Activated gamma-delta T cell (primary cell): Measurements from ENCODE around the gene AK5.

Experiments
- DNase-seq: peaks from one replicate; lab custom pipeline; 2025; lab: John Stamatoyannopoulos, UW

AK5 gene

DNA sequence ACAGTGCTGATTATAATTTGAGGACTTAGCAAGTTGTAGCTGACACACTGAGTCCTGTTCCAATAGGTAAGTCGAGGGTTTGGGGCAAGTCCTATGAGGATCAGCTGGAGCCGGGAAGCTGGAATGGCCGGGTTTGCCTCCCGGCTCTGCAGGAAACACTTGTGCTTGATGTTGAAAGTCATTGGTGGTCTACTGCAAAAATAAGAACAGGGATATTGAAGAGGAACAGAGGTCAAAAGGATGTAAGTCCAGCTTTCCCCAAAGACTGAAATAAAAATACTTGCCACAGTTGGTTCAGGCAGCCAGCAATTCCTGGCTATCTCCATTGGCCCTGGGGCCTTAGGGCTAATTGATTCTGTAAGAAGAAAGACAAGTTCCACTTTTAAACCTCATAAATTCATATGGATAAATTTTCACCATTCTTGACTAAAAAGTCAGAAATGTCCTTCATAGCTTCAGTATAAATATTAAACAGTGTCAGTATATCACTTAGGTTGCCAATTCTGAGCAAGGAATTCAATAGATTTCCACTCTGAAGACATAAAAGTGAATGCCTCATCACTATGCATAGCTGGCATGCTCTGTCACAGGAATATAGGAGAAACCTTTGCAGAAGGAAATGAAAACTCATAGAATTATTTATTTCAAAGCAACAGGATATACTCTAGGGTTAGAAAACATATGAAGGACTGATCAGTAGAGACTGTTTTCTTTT lies 165.2 kb downstream of the AK5 start:
- no peak for DNase-seq

DNA sequence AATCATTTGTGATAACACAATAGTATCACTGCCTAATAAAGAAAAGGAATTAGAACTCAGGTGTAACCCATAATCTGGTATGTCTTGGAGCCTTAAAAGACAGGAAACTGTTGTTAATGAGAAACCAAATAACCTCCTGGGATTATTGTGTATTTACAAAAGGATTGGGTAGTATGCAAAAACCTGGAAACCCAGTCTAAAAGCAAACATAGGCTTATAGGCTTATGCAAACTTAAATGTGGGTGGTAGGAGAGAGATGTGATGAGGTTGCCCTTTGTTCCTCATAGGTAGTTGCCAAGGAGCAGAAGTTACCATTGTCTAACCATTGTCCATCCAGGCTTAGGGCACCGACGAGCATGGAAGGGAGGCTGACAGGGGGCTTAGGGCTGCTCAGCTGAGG lies 165.8 kb downstream of the AK5 start:
- DNase-seq, result no peak

DNA sequence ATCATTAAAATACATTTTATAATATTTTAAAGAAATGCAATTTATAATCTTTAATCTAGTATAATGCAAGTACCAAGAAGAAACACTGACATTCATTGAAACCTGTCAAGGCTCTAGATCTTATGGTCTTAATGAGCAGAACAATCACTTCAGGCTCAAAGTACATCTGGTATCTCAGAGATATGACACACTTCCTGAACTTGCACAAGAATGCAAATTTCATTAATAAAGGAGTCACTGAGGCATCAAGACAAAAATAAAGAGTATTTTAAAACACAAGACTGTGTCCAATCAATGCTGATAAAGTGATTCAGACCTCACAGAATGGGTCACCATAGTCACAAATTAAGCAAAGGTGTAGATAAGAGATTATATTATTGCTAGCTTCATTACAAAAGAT lies 178.1 kb downstream of the AK5 start:
- DNase-seq, result no peak

DNA sequence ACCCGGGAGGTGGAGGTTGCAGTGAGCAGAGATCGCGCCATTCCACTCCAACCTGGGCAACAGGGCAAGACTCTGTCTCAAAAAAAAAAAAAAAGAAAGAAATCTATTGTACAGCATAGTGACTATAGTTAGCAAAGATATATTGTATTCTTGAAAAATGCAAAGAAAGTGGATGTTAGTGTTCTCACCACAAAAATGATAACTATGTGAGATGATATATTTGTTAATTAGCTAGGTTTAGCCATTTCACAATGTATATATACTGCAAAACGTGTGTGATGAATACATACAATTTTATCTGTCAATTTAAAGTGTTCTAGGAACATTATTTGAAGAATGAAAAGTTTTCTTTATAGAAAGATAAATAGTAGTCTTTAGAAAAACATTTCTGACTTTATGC lies 179.9 kb downstream of the AK5 start:
- no peak for DNase-seq

DNA sequence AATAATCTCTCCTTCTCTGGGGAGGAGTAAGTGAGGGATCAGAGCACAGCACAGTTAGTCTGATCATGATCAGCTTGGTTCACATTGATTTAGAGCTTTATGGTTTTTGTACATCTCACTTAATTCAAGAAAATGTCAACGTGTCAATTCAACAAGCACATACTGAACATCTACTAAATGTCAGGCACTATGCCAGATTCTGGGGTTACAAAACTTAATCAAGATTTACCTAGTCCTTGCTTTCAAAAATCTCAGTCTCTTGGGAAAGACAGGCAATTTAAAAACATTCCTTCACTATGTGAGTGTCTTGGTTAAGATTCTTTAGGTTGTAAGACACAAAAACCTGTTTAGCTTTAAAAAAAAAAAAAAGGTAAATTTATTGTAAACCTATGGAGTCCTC lies 181.4 kb downstream of the AK5 start:
- no peak for DNase-seq

DNA sequence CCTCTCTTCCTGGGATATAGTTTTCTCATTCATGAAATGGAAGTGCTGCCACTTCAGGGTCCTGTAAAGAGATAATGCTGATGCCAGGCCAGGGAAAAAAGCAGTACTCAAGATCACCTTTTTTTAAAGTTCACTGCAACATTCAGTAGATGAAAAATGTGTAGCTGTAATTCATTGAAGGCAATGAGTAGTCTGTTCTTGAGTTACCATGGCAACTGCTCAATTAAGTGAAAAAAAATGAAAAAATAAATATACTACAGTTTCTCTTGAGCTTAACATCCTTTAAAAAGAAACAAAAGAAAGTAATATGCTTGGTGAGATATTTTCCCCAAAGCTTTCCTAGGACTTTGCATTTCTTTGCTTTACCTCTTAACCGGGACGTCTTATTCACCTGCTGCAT lies 183.3 kb downstream of the AK5 start:
- no peak for DNase-seq

DNA sequence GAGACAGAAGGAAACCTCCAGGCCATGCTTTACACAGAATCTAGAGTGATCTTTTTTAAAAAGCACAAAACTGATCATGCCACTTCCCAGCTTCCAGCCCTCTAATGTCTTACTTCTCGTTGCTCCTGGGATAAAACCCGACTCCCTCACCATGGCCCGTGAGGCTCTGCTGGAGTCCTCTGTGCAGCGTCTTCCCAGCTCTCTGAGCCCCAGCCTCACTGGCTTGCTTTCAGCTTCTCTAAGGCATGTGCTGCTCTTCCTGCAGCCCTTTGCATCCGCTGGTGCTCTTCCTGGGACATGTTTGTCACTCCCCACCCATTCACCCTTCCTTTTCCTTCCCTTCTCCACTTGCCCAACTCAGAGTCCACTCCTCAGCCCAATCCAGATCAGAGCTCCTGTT lies 184.1 kb downstream of the AK5 start:
- DNase-seq, result no peak

DNA sequence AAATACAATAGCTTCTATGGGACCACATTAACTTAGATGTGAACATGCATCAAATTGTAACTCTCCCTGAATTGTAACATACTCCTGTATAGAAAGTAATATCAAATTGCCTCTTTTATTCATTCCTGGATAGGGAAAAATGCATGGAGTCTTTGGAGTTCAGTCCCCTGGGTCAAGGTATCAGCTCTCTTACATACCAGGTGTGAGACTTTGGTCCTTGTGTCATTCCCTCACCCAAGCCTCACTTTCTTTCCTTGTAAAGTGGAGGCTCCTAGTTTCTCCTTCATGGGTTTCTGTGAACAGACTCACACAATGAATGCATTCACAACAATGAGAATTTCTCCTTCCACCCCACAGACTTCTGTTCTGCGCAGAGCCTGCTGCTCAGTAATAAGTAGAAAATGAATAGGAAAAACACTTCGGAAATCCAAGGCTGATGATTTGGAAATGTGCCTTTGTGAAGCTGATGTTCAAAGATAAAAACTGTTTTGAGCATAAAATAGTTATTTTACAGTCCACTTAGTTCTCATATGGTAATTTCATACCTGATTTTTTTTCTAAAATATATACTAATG lies 185.3 kb downstream of the AK5 start:
- no peak for DNase-seq

DNA sequence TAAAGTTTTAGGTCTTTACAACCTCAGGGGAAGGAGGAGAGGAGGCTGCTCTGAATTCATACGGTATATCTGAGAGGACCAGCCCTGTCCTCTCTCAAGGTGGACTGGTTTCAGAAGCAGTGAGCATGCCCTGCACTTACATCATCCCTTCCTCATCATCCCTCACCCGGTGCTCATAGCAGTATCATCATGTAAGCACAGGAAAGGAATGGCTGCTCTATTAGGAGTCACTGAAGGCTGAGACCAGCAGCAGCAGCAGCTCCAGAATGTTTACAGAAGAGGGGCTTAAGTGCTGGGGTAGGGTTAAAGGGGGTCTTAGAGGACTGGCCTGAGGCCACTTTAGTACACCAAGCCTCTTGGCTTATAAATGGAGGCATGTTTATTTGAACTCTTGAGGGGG lies 185.9 kb downstream of the AK5 start:
- no peak for DNase-seq

DNA sequence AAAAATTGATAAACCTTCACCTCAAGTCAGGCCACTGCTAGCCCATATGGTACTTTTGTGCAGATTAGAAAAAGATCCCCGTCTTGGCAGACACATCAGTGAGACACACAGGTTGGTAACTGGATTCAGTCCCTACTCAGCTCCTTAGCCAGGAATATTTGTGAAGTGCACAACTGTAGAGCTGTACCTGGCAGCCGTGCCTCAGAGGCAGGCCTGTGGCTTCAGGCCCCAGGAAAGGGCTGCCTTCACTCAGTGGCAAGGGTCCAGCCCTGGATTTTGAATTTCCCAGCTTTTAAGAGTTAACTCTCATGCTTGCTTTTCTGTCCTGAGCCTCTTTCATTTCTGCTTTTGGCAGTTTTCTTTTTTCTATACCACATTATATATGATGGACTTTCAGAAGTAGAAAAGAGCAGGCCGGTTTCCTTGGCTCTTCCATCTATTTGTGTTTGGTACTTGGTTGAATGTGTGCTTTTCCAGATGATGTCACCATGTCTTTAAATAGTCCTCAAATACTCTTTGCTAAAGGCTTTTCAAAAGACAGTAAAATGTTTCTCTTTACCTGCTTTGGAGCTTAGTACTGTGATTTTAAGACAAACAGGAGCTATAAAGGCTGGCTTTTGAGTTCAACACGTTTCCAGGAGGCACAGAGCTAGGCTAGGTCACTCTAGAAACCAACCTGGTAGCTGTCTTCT lies 186.6 kb downstream of the AK5 start:
- no peak for DNase-seq

DNA sequence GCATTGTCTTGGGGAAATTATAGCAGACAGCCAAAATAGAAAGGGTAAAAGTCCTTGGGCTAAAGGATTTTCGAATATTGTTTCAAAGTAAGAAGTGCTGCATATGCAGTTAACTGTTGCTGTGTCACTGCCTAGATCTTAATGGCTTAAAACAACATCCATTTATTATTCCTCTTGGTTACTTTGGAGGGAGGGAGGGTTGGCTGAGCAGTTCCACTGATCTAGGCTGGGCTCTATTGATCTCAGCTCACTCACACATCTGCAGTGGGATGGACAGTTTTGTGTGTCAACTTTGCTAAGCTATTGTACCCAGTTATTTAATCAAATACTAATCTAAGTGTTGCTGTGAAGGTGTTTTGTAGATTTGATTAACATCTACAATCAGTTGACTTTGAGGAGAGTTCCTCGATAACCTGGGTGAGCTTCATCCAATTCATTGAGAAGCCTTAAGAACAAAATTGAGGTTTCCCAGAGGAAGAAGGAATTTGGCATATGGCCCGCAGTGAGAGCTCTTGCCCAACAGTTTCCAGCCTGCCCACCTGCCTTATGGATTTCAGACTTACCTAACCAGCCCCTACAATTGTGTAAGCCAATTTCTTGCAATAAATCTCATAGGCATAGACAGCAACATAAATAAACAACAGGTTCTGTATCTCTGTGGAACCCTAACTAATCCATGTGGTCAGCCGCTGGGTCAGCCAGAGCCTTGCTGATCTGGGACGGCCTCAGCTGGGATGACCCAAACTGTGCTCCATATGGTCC lies 187.3 kb downstream of the AK5 start:
- no peak for DNase-seq

DNA sequence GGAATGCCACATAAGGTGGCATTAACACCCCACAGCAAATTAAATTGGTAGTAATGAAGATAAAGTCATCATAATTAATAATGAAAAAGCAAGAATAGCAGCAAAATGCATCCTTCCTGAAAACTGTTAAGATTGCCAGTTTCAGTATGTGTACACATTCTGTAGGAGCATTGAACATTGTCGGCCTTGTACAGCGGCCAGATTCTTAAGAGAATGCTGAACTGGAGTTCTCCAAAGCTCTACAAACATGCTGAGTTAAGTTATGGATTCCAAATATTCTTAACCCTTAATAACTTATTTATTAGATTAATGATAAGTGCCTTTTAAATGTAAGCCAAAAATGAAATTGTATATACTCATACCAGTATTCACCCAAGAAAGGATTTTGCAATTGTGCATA lies 189.9 kb downstream of the AK5 start:
- no peak for DNase-seq

DNA sequence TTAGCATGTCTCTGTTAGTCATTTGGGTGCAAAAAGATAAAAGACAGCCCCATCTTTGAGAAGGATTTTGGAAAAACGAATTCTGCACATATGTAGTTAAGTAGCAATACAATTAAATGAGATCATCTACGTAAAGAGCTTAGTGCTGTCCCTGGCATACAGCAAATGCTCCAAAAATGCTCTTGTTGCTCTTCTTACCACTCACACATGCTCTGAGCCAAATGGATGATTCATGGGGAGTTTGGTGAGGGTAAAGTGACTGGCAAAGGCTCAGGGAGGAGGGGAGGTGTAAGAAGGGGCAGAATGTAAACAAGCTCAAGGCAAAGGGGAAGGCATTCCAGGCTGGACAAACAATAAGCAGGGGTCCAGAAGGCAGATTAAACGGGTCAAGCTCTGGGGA lies 191.9 kb downstream of the AK5 start:
- DNase-seq, result no peak

DNA sequence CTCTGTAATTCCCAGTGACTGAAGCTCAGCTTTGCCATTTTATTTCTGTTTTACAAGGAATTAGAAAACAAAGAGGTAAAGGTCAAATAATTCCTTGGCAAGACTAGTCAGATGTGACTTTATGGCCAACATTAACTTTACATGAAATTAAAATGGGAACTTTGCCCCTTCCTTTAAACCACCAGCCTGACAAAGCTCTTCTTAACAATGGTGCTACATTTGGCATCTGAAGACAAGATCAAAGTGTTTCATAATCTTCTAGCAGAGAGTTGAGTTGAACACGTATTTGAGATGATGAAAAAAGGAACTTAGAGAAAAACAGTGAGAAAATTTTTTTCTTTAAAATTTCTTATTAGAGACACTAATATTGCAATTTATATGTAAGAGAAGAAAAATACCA lies 193.8 kb downstream of the AK5 start:
- no peak for DNase-seq

DNA sequence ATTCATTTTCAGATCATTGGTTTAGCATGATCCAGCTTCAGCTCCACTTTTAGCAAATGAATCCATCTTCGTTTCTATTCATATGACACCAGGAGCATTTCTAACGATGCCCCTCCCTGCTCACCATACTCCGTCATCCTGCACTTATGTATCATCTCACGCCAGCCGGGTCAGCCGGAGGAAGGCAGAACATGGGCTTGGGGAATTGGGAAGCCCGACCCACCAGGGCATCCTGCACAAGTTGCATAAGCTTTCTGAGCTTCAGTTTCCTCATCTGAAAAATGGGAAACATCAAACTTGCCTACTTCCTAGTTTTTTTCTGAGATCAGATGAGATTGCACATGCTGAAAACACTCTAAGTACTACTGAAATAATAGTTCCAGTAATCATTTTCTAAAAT lies 194.7 kb downstream of the AK5 start:
- no peak for DNase-seq

DNA sequence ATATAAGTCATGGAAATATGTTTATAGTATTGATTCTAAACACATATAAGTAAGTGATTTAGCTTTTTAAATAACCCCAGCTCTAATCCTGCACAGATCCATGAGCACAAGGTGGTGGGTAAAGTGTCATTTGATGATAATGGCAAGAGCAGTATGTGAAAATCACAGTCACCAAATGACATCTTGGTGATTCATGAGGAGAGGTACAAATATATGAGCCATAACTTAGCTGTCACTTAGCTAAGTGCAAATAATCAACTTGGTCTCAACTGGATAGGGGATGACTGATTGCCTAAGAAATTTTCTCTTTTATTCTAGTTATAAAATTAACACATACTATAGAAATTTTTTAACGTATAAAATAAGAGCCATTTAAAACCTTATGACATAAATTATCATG lies 202.5 kb downstream of the AK5 start:
- no peak for DNase-seq

DNA sequence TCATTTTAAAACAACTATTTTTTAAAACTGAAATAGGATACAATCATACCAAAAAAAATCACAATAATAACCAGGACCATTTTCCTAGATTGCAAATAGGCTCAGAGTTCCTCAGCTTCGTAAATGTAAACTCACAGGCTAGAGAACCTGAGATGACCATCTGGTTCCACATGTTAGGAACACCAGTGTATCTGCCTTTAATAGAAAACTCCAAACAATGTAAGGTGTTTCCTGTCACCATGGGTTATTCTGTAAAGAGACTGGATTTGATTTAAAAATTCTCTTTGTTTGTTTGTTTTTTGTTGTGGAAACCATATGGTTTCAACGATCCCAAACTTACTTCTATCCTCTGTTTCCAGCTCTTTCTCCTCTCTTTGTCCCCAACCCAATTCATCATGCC lies 203.1 kb downstream of the AK5 start:
- no peak for DNase-seq

DNA sequence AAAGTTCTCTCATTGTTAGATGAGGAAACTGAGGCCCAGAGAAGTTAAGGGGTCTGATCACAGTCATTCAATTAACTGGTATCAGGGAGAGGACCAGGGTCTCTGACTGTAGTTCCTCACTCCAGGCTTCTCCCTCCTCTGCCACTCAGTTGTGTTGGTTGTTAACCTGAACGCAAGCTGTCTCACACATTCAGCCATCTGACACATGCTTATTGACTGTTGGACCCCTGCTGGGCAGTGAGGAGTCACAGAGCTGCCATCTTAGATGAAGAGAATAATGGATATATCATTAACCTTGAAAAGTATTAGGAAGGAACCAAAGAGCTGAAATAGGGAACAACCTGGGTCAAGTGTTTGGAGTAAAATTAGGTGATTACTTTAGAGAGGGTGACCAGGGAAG lies 205.8 kb downstream of the AK5 start:
- DNase-seq, result no peak

DNA sequence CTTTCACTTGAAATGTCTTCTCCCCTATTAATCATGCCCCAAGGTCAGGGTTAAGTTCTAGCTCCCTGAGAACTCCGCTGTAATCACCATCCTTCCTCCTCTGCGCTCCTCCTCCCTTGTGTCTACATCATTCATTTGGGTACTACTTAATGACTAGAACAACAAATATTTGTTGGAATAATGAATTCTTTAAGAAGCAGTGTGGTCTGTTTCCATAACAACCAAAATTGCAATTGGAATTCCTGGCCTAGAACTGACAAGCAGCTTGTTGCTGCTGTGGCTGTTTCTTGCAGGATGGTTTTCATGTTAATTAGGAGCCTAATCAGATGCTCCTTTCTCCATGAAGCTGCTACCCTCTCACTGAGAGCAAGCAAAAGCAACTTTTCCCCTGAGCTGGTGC lies 208.1 kb downstream of the AK5 start:
- no peak for DNase-seq

DNA sequence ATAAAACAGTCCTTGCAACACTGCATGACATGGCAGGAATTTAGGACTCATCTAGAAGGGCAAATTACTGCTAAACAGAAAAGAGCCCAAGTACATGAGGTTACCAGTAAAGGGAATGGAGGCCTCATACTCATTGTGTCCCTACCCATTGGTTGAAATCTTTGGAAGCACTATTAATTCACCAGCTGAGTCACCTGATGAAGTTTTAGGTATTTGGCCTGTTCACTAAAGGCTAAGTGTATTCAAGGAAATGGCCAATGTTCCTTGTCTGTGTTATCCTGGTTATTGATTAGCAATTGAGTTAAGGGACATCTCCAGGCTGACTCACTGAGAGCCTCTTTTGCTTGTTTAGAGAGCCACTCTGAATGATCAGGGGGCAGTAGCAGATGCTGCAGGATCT lies 212.2 kb downstream of the AK5 start:
- no peak for DNase-seq

DNA sequence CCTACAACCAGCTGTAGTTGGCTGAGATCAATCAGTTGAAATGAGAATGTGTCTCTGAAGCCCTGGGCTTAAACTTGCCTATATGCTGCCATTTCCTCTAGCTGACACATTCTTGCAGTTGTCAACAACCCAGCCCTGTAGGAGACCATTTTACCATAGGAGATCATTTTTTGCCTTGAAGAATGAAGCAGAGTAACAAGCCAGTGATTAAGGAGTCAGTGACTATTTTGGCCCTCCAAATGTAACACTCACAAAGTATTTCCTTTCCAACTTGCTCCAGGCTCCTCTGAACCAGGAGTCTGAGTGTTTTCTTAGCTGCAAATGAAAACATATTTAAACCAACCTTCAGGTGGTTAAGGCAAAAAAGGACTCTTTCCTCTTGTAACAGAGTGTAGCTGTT lies 217.1 kb downstream of the AK5 start:
- no peak for DNase-seq

DNA sequence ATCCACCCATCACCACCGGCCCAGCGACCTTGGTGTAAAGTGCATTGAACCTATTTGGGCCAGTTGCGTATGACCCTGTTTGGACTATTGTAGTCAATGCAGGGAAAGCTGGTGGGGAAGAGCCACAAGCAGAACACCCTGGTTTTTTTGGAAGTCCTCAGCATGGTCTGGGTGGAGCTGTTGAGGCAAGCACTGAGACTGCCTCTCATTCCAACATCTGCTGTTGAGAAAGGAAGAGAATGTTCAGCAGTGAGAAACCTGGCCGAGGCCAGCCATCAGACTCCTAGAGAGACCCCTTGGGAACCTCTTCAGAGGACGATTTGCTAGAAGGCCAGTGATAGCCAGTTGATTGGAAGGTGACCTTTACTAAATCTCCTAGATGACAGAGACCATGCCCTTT lies 217.6 kb downstream of the AK5 start:
- no peak for DNase-seq

DNA sequence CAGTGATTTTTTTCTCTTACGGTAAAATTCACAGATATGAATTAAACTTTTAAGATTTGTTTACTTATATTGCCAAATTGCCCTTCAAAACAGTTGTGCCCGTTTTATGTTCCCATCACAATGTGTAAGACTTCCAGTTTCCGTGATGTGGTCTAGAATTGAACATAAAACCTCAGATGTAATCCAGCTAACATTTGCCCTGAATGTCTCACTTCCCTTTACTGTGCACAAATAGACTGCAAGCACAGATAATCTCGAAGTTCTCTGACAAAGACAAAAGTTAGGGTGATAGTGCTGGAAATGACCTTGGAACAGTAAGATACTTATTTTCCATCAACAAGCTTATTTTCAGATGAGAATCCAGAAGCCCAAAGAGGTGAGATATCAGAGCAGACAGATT lies 223.2 kb downstream of the AK5 start:
- DNase-seq, result no peak
